Pons (tissue), 1 donor: Measurements from ENCODE around the gene MATK.

ENCODE experiments used
- DNase-seq: peaks from one replicate; pipeline ENCODE4 v3.0.0-alpha.2; 2016; ENCODE audit warnings: low spot score

The MATK gene

GRCh38 chr19:3790209-3790734, 4.1 kb upstream of the MATK start:
- DNase-seq = no peak

DNA sequence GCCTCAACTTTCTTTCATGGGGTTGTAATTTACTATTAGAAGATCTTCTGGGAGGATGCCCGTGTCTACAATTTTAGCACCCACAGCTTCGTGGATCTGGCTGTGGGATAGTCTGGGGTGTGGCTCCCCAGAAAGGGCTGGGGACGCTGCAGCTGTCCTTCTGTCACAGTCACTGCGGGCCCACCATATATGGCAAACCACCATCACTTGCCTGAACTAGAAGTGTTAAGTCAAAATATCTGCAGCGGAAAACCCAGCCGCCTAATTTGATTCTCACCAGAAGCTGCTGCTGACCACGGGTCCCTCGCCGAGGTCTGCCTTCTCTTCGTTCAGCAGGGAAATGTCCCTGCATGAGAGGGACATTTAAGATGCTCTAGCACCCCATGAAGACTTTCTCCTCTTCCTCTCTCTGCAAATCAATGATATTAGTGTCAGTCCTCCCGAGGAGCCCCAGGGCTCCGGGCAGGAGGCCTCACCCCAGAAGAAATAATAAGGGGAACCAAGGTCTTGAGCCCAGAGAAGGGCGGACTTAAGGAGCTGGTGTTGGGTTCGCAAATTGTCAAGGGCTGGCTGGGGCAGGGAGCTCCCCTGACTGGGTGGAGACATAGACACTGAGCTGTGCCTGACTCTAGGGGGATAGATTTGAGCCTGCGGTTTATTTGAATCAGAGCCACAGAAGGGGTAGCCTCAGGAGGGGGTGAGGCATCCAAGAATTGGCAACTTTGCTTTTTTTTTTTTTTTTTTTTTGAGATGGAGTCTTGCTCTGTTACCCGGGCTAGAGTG, 3.0 kb upstream of the MATK start:
- no peak for DNase-seq

- no peak for DNase-seq
These were observed 687 bp downstream of the MATK start for GRCh38 chr19:3785451-3785937.

DNA sequence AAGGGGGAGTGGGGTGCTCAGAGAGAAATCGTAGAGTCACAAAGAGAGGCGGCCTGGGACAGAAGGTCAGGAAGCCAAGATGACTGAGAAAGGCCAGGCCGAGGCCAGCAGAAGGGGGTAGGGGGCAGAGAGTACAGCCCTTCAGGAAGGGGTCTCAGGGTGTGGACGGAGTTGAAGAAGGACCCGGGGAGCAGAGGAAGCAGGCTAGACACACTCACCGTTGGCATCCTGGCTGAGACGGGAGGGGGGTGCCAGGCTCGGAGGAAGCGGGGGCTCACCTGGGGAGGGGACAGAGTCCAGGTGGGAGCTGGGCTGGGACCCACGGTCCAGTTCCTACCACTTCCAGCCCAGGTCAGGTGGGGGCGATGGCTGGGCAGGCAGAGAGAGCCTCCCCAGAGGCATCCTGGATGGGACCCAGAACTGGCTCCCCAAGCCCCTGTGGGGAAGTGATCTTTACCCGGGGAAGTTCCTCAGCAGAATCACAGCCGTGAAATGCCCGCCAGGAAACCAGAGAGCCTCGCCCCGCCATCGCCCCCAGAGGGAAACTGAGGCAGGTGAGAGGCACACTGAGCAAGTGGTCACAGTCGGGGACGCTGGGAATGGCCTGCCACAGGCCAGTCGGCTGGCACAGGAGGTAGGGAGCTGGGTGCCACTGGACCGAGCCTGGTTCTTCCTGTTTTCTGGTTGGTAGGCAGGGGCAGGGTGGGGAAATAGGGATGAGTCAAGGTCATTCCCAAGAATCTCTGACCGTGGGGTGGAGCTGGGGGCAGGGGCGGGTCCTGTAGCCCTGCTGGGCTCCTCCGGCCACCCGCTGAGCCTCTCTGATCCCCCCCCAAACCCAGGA, 1.4 kb downstream of the MATK start:
- DNase-seq = no peak

DNA sequence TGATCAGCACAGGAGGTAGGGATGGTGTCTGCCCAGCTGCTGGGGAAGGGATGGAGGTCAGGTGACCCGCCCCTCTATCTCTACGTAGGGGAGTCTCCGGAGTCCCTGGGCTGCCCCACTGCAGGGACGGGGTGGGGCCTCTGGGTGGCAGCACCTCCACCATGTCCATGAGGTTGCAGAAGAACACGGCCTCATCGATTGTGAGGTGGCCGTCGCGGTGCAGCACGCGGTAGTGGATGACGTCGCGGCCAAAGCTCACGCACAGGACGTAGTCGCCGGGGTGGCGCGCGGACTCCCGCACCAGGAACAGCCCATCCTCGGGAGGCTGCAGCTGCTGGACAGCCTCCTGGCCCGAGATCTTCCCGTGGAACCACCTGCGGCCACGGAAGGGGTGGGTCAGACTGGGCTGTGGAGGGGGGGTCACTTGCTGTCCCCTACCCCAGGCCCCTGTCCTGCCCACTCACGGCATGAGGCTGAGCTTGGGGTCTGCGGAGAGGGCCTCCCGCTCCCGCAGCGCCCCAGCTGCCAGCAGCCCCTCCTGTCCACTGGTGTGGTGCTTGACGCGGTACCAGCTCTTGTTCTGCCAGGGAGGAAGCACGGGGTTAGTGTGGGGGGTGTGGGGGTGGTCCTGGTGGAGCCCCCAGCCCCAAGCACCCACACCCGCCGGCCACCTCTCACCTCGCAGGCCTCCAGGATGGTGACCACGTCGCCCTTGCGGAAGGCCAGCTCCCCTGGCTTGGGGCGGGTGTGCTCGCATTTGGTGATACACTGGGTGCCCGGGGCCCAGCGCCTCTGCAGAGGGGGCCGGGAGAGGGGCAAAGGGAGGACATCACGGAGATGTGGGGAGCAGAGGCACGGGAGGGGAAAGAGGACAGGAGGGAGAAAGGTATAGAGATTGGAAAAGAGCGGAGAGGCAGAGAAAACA, 2.3 kb downstream of the MATK start:
- DNase-seq = no peak

GRCh38 chr19:3782903-3783302, 3.3 kb downstream of the MATK start:
- no peak for DNase-seq

GRCh38 chr19:3782330-3782729, 3.9 kb downstream of the MATK start:
- no peak for DNase-seq

DNA sequence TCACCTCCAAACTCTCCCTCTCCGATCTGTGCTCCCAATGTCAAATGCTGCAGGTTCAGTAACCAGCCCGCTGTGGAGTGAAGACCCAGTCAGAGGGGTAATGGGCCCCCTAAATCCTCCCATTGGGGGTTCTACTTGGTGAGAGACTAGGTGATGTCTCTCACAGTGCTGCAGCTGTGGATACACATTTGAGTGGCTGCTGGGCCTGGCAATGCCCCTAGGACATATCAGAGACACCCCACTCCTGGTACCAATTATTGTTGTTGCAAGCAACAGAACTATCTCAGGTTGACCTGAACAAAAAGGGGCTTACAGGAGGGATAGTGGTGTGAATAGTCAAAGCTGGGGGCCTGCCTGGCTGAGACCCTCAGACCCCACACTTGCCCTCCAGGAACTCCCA, 4.6 kb downstream of the MATK start:
- DNase-seq = no peak

DNA sequence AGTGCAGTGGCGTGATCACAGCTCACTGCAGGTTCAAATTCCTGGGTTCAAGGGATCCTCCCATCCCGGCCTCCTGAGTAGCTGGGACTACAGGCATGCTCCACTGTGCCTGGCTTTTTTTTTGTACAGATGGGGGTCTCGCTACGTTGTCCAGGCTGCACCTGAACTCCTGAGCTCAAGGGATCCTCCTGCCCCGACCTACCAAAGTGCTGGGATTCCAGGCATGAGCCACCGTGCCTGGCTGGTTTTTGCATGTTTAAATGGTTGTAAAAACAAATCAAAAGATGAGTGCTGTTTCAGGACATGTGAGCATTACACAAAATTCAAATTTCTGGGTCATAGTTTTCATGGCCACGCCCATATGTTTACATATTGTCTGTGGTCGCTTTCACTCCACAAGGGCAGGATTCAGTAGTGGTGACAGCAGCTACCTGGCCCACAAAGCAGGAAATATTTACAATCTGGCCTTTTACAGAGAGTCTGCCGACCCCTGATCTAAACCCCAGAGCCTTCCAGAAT, 5.3 kb downstream of the MATK start:
- no peak for DNase-seq

DNA sequence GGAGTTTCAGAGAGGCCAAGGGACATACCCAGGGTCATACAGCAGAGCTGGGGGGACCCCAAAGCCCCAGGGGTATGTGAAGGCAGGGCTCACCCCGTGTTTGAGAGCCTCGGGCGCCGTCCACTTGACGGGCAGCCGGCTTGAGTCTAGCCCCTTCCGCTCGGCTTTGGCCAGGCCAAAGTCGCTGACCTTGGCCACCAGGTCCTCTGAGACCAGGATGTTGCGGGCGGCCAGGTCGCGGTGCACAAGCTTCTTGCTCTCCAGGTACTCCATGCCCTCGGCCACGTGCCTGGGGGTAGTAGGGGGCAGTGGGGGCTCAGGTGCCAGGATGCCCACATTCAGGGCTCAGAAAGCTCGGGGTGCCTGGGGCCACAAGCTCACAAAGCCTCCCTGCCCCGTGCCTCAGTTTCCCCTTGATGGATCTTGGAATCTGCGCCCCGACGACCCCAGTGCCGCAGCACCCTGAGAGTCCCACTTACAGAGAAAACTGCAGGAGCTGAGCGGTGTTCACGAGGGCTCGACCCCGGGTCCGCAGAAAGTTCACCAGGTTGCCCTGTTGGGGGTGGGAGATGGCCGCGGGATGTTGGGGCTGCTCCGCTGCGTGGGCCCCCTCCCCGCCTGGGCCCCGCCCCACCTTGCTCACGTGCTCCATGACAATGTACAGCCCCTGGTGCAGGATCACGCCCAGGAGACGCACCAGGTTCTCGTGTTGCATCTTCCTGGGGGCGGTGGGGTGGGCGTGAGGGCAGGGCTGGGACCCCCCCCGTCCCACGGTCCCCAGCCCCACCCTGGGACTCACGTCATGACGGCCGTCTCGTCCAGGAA, 7.1 kb downstream of the MATK start:
- no peak for DNase-seq

GRCh38 chr19:3778104-3778867, 7.9 kb downstream of the MATK start:
- no peak for DNase-seq

DNA sequence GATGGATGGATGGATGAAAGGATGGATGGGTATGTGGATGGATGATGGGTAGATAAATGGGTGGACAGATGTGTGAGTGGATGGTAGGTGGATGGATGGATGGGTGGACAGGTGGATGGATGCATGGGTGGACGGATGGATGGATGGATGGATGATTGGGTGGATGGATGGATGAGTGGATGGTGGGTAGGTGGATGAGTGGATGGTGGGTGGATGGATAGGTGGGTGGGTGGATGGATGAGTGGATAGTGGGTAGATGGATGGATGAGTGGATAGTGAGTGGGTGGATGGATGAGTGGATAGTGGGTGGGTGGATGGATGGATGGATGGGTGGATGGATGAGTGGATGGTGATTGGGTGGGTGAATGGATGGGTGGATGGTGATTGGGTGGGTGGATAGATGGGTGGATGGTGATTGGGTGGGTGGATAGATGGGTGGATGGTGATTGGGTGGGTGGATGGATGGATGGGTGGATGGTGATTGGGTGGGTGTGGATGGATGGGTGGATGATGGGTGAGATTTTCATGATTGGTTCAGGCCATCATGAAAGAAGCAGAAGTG, 9.6 kb downstream of the MATK start:
- DNase-seq = no peak

DNA sequence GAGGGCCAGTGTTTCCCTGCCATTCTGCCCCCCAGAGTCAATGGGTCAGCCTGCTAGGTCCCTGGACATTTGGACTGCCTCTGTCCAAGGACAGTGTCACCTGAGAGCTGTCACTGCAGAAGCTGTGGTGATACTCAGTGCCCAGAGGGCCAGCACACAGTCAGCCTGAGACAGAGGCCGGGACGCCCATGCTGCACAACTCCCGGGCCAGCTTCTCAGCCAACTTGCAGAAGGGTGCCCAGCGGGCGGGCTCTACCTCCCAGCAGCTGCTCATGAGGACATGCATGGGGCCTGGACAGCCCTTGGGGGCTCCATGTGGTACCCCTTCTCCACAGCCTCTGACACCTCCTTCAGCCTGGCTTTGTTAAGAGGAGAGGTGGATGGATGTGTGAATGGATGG, 10.3 kb downstream of the MATK start:
- no peak for DNase-seq

- no peak for DNase-seq
These were observed 10.8 kb downstream of the MATK start for GRCh38 chr19:3775374-3775711.

- DNase-seq = no peak
These were observed 11.4 kb downstream of the MATK start for GRCh38 chr19:3774621-3775373.

GRCh38 chr19:3773814-3774515, 12.2 kb downstream of the MATK start:
- DNase-seq = no peak

DNA sequence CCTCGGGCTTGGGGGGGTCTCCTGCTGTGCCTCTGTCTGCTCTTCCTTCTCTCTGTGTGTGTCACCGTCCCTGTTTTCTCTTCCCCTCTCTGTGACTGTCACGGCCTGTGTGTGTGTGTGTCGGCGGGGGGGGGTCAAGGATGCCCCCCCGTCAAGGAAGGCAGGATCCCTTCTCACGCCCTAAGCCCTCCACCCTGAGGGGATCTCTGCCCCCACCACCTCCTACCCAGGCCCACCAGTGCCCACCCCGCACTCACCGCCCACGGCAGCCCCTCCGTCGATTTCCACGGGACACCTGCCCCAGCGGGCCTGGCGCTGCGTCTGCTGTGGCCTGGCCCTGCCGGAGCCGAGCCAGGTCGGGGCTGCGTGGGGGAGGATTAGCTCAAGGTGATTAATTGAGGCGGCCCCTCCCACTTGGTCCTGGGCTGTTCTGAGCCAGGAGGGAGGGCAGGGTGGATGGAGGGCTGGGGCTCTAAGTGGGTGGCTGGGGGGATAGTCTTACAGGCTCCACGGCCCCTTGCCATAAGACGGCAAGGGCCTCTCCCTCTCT, 14.2 kb downstream of the MATK start, which contains the start of gene RAX2:
RAX2 (minus strand) TSS at position 323 of the 550 bp plus-strand sequence. CDS start 486 bp downstream, outside the sequence.
- DNase-seq = no peak
